ENCODE results near the gene MED27. TPM values are rescaled to one million over a fixed set of nuclear protein-coding genes. Genes with fewer than 3 reads are reported as not detected.

Gene MED27
- 10 to 100 TPM; 14.3 to 15.7 TPM for total RNA-seq
- polyA plus RNA-seq = 10 to 100 TPM; 36.3 to 43.4 (median 36.6) TPM
- total RNA-seq = 10.9 to 22.9 (median 16.0) reads per million in 6 experiments

GRCh38 chr9:132079391-132080091 lies at the start of gene MED27:
Gene MED27, minus strand, starts transcription at chr9:132079867. Its CDS starts 23 bp downstream, at chr9:132079844.
- no peaks in the 10 kb centered on the region for H3K9me3 Mint-ChIP-seq
- DNase-seq (peak; percentile 82 to 95 (median 92)), ATAC-seq (peak; percentile 99)
- peaks cover 0 to 33% (median 7%) of the 10 kb centered on the region in 3 donors for H3K36me3 Mint-ChIP-seq
- POLR2A ChIA-PET = interaction anchor here (0.6 to 1.0 kb wide), 3 partner anchors 100 to 591 kb away, joined by 3 to 4 read pairs (median 3); partner anchors contain the start of genes DDX31 and GTF3C4
- peaks cover 30 to 51% (median 47%) of the 10 kb centered on the region in 4 donors for H3K4me1 Mint-ChIP-seq
- peak within 1 kb of the TSS; percentile 91 to 99 (median 96) for H3K4me3 Mint-ChIP-seq
- H3K27me3 Mint-ChIP-seq = peaks cover 0 to 4% (median 0%) of the 10 kb centered on the region in 5 donors
- H3K27ac Mint-ChIP-seq = peak within 1 kb of the TSS; percentile 80 to 97 (median 95)

- H3K9me3 Mint-ChIP-seq = peaks cover 0 to 5% (median 0%) of the 10 kb centered on the region in 9 donors
- H3K36me3 Mint-ChIP-seq = no peaks in the 10 kb centered on the region
- POLR2A ChIA-PET = no interaction called here
- ATAC-seq (no peak), DNase-seq (no peak)
- H3K27ac Mint-ChIP-seq = peak overlapping the region in 1 of 10 donors; percentile 14
- no peak overlapping the region for H3K4me3 Mint-ChIP-seq
- peaks cover 5 to 11% (median 8%) of the 10 kb centered on the region in 4 donors for H3K4me1 Mint-ChIP-seq
- H3K27me3 Mint-ChIP-seq = peaks cover 41 to 97% (median 79%) of the 10 kb centered on the region in 5 donors
These were observed 48.3 kb upstream of the MED27 start for GRCh38 chr9:132127888-132128534.

GRCh38 chr9:132126680-132127236 lies 47.1 kb upstream of the MED27 start:
- Mint-ChIP-seq H3K36me3 (no peaks in the 10 kb centered on the region), H3K4me3 (peak overlapping the region in 6 of 10 donors; percentile 41 to 74 (median 56)), H3K9me3 (peaks cover 0 to 5% (median 0%) of the 10 kb centered on the region in 9 donors), H3K27ac (no peak overlapping the region), H3K27me3 (peaks cover 36 to 97% (median 81%) of the 10 kb centered on the region in 5 donors), H3K4me1 (peaks cover 2 to 11% (median 8%) of the 10 kb centered on the region in 4 donors)
- DNase-seq (no peak), ATAC-seq (no peak)
- POLR2A ChIA-PET = interaction anchor here (0.7 kb wide), 1 partner anchor 807 kb away, joined by 4 read pairs; no protein-coding TSS in a partner anchor

GRCh38 chr9:132125944-132126679 lies 46.4 kb upstream of the MED27 start:
- POLR2A ChIA-PET = interaction anchor here (0.7 kb wide), 1 partner anchor 808 kb away, joined by 4 read pairs; no protein-coding TSS in a partner anchor
- peaks cover 33 to 97% (median 76%) of the 10 kb centered on the region in 5 donors for H3K27me3 Mint-ChIP-seq
- peaks cover 0 to 5% (median 0%) of the 10 kb centered on the region in 9 donors for H3K9me3 Mint-ChIP-seq
- no peak overlapping the region for H3K27ac Mint-ChIP-seq
- H3K4me1 Mint-ChIP-seq = peaks cover 2 to 11% (median 8%) of the 10 kb centered on the region in 4 donors
- no peak for ATAC-seq
- DNase-seq = no peak
- peak overlapping the region; percentile 16 to 74 (median 50) for H3K4me3 Mint-ChIP-seq
- H3K36me3 Mint-ChIP-seq = no peaks in the 10 kb centered on the region

- Mint-ChIP-seq H3K4me3 (no peak overlapping the region), H3K9me3 (peaks cover 0 to 5% (median 0%) of the 10 kb centered on the region in 9 donors), H3K27me3 (peaks cover 33 to 97% (median 72%) of the 10 kb centered on the region in 5 donors), H3K27ac (no peak overlapping the region), H3K36me3 (no peaks in the 10 kb centered on the region), H3K4me1 (peaks cover 2 to 11% (median 8%) of the 10 kb centered on the region in 4 donors)
- DNase-seq (no peak), ATAC-seq (no peak)
- POLR2A ChIA-PET = no interaction called here
These were observed 45.7 kb upstream of the MED27 start for GRCh38 chr9:132125361-132125760.

GRCh38 chr9:132124800-132125199 lies 45.1 kb upstream of the MED27 start:
- Mint-ChIP-seq H3K27ac (no peak overlapping the region), H3K9me3 (peaks cover 0 to 3% (median 0%) of the 10 kb centered on the region in 9 donors), H3K4me1 (peaks cover 2 to 11% (median 8%) of the 10 kb centered on the region in 4 donors), H3K4me3 (no peak overlapping the region), H3K27me3 (peaks cover 32 to 97% (median 68%) of the 10 kb centered on the region in 5 donors), H3K36me3 (no peaks in the 10 kb centered on the region)
- POLR2A ChIA-PET = no interaction called here
- DNase-seq (no peak), ATAC-seq (no peak)

- DNase-seq = no peak
- H3K4me3 Mint-ChIP-seq = no peak overlapping the region
- H3K4me1 Mint-ChIP-seq = peaks cover 0 to 3% (median 3%) of the 10 kb centered on the region in 4 donors
- POLR2A ChIA-PET = no interaction called here
- H3K27ac Mint-ChIP-seq = no peak overlapping the region
- ATAC-seq = no peak
- peaks cover 32 to 100% (median 48%) of the 10 kb centered on the region in 5 donors for H3K27me3 Mint-ChIP-seq
- H3K9me3 Mint-ChIP-seq = peaks cover 0 to 3% (median 0%) of the 10 kb centered on the region in 9 donors
- no peaks in the 10 kb centered on the region for H3K36me3 Mint-ChIP-seq
These were observed 41.4 kb upstream of the MED27 start for GRCh38 chr9:132121021-132121420.

- no peak for DNase-seq
- peaks cover 31 to 90% (median 43%) of the 10 kb centered on the region in 5 donors for H3K27me3 Mint-ChIP-seq
- H3K4me1 Mint-ChIP-seq = no peaks in the 10 kb centered on the region
- H3K27ac Mint-ChIP-seq = no peak overlapping the region
- no peak overlapping the region for H3K4me3 Mint-ChIP-seq
- POLR2A ChIA-PET = no interaction called here
- no peak for ATAC-seq
- H3K36me3 Mint-ChIP-seq = peaks cover 0 to 8% (median 0%) of the 10 kb centered on the region in 3 donors
- peaks cover 0 to 8% (median 0%) of the 10 kb centered on the region in 9 donors for H3K9me3 Mint-ChIP-seq
These were observed 38.0 kb upstream of the MED27 start for GRCh38 chr9:132117694-132118093.

- peaks cover 31 to 89% (median 43%) of the 10 kb centered on the region in 5 donors for H3K27me3 Mint-ChIP-seq
- no peak for DNase-seq
- POLR2A ChIA-PET = no interaction called here
These were observed 36.9 kb upstream of the MED27 start for GRCh38 chr9:132116583-132116982.

GRCh38 chr9:132114102-132114707 lies 34.5 kb upstream of the MED27 start:
- peak in 8 of 10 donors; percentile 4 to 47 (median 17) for DNase-seq
- H3K27me3 Mint-ChIP-seq = peaks cover 26 to 89% (median 40%) of the 10 kb centered on the region in 5 donors
- POLR2A ChIA-PET = no interaction called here
- peak in 1 of 2 donors; percentile 49 for ATAC-seq
- H3K4me1 Mint-ChIP-seq = no peaks in the 10 kb centered on the region
- no peak overlapping the region for H3K27ac Mint-ChIP-seq
- peaks cover 0 to 8% (median 0%) of the 10 kb centered on the region in 9 donors for H3K9me3 Mint-ChIP-seq
- H3K36me3 Mint-ChIP-seq = peaks cover 0 to 11% (median 0%) of the 10 kb centered on the region in 3 donors
- H3K4me3 Mint-ChIP-seq = no peak overlapping the region

More at GRCh38 chr9:132116583-132116982, 36.9 kb upstream of the MED27 start:
- no peak overlapping the region for H3K27ac Mint-ChIP-seq
- no peak for ATAC-seq
- peaks cover 0 to 8% (median 0%) of the 10 kb centered on the region in 9 donors for H3K9me3 Mint-ChIP-seq
- no peak overlapping the region for H3K4me3 Mint-ChIP-seq
- H3K4me1 Mint-ChIP-seq = no peaks in the 10 kb centered on the region
- H3K36me3 Mint-ChIP-seq = peaks cover 0 to 8% (median 0%) of the 10 kb centered on the region in 3 donors

GRCh38 chr9:132109291-132109690 lies 29.6 kb upstream of the MED27 start:
- H3K27me3 Mint-ChIP-seq = peaks cover 8 to 53% (median 37%) of the 10 kb centered on the region in 5 donors
- POLR2A ChIA-PET = no interaction called here

More at GRCh38 chr9:132109291-132109690, 29.6 kb upstream of the MED27 start:
- ATAC-seq (no peak), DNase-seq (no peak)
- Mint-ChIP-seq H3K27ac (no peak overlapping the region), H3K9me3 (peaks cover 0 to 5% (median 0%) of the 10 kb centered on the region in 9 donors), H3K4me1 (no peaks in the 10 kb centered on the region), H3K4me3 (no peak overlapping the region), H3K36me3 (peaks cover 0 to 10% (median 0%) of the 10 kb centered on the region in 3 donors)

Data from naive thymus-derived CD8-positive, alpha-beta T cell (primary cell).